ENCODE data around the gene CIRBP. TPM values are rescaled to one million over a fixed set of nuclear protein-coding genes. Genes with fewer than 3 reads are reported as not detected.

Gene CIRBP
- total and polyA plus RNA-seq, 2 of the 13 experiments (the other 11 are each of a cell fraction or from before 2014, with no cell fraction given), result 133 to 140 TPM

GRCh38 chr19:1248139-1248785 lies 20.9 kb upstream of the CIRBP start, which contains the start of gene MIDN (continued):
- TF ChIP-seq, protein P1, sequence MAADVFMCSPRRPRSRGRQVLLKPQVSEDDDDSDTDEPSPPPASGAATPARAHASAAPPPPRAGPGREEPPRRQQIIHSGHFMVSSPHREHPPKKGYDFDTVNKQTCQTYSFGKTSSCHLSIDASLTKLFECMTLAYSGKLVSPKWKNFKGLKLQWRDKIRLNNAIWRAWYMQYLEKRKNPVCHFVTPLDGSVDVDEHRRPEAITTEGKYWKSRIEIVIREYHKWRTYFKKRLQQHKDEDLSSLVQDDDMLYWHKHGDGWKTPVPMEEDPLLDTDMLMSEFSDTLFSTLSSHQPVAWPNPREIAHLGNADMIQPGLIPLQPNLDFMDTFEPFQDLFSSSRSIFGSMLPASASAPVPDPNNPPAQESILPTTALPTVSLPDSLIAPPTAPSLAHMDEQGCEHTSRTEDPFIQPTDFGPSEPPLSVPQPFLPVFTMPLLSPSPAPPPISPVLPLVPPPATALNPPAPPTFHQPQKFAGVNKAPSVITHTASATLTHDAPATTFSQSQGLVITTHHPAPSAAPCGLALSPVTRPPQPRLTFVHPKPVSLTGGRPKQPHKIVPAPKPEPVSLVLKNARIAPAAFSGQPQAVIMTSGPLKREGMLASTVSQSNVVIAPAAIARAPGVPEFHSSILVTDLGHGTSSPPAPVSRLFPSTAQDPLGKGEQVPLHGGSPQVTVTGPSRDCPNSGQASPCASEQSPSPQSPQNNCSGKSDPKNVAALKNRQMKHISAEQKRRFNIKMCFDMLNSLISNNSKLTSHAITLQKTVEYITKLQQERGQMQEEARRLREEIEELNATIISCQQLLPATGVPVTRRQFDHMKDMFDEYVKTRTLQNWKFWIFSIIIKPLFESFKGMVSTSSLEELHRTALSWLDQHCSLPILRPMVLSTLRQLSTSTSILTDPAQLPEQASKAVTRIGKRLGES (CRISPR knock-in tag; IDR thresholded peaks at IDR 0.05; ENCODE audit: borderline replicate concordance), result no peak
- TF ChIP-seq SMAD3 (CRISPR knock-in tag; IDR thresholded peaks at IDR 0.05), result 0 out of 2 replicates have a peak, but pooled peaks have one; percentile 33
- no peak for TF ChIP-seq ZNF660 (CRISPR knock-in tag; IDR thresholded peaks at IDR 0.05; ENCODE audit: borderline replicate concordance, low read depth)
- TF ChIP-seq MXD1 (CRISPR knock-in tag; IDR thresholded peaks at IDR 0.05), result peak; percentile 78
- TF ChIP-seq GTF2F1 (IDR thresholded peaks at IDR 0.05; ENCODE audit: low read length), result peak; percentile 71; the same call in 1 of the 2 replicates
- TF ChIP-seq, protein P2, sequence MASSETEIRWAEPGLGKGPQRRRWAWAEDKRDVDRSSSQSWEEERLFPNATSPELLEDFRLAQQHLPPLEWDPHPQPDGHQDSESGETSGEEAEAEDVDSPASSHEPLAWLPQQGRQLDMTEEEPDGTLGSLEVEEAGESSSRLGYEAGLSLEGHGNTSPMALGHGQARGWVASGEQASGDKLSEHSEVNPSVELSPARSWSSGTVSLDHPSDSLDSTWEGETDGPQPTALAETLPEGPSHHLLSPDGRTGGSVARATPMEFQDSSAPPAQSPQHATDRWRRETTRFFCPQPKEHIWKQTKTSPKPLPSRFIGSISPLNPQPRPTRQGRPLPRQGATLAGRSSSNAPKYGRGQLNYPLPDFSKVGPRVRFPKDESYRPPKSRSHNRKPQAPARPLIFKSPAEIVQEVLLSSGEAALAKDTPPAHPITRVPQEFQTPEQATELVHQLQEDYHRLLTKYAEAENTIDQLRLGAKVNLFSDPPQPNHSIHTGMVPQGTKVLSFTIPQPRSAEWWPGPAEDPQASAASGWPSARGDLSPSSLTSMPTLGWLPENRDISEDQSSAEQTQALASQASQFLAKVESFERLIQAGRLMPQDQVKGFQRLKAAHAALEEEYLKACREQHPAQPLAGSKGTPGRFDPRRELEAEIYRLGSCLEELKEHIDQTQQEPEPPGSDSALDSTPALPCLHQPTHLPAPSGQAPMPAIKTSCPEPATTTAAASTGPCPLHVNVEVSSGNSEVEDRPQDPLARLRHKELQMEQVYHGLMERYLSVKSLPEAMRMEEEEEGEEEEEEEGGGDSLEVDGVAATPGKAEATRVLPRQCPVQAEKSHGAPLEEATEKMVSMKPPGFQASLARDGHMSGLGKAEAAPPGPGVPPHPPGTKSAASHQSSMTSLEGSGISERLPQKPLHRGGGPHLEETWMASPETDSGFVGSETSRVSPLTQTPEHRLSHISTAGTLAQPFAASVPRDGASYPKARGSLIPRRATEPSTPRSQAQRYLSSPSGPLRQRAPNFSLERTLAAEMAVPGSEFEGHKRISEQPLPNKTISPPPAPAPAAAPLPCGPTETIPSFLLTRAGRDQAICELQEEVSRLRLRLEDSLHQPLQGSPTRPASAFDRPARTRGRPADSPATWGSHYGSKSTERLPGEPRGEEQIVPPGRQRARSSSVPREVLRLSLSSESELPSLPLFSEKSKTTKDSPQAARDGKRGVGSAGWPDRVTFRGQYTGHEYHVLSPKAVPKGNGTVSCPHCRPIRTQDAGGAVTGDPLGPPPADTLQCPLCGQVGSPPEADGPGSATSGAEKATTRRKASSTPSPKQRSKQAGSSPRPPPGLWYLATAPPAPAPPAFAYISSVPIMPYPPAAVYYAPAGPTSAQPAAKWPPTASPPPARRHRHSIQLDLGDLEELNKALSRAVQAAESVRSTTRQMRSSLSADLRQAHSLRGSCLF (CRISPR knock-in tag; IDR thresholded peaks at IDR 0.05; ENCODE audit: borderline replicate concordance), result no peak
- no peak for TF ChIP-seq RORA (CRISPR knock-in tag; IDR thresholded peaks at IDR 0.05)
- peak; percentile 25 for TF ChIP-seq HNF4A (CRISPR knock-in tag; IDR thresholded peaks at IDR 0.05)
- TF ChIP-seq ZNF382 (CRISPR knock-in tag; IDR thresholded peaks at IDR 0.05; ENCODE audit: borderline replicate concordance), result no peak
- peak; percentile 65; the same call in 1 of the 2 replicates for TF ChIP-seq TEF (CRISPR knock-in tag; IDR thresholded peaks at IDR 0.05)
- TF ChIP-seq ZFP82 (CRISPR knock-in tag; IDR thresholded peaks at IDR 0.05; ENCODE audit: borderline replicate concordance), result no peak
- peak; percentile 84 for TF ChIP-seq RBFOX2 (IDR thresholded peaks at IDR 0.05; ENCODE audit: low read depth, low read length)
- TF ChIP-seq ZNF614 (CRISPR knock-in tag; IDR thresholded peaks at IDR 0.05; ENCODE audit: borderline replicate concordance), result no peak
- TF ChIP-seq ZFP90 (CRISPR knock-in tag; IDR thresholded peaks at IDR 0.05; ENCODE audit: borderline replicate concordance), result peak; percentile 50; the same call in 1 of the 2 replicates
- TF ChIP-seq ZNF33A (CRISPR knock-in tag; IDR thresholded peaks at IDR 0.05; ENCODE audit: borderline replicate concordance), result no peak
- no peak for TF ChIP-seq ZFP36 (IDR thresholded peaks at IDR 0.05; ENCODE audit: borderline replicate concordance, low read depth, low read length, partially characterized antibody)
- TF ChIP-seq GLI4 (CRISPR knock-in tag; IDR thresholded peaks at IDR 0.05; ENCODE audit: borderline replicate concordance), result no peak
- no peak for TF ChIP-seq ZNF343 (CRISPR knock-in tag; IDR thresholded peaks at IDR 0.05)
- no peak for TF ChIP-seq CHD4 (IDR thresholded peaks at IDR 0.05; ENCODE audit: borderline replicate concordance, low read length)

Measured in HepG2 (cell line).